ENCODE results near the gene PHACTR1.

The PHACTR1 gene

DNA sequence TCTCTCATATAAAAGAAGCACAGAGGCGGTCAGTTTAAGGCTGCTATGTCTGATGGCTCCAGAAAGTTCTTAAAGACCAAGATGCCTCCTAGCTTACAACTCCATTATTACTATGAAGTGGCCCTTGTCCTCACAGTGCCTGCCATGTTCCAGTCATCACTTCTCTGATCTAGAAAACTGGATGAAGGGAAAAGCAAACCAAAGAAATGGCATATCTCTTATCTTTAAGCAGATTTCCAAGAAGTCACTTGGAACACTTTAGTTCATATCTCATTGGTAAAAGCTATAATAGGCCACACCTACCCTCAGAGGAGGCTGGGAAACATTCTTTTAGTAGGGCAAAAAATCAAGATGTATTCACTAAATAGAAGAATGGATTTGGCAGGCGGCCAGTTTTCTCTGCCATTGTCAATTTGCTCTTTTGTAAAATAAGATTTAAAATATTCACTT is 322.2 kb downstream of the PHACTR1 start:
- no peak overlapping the region for H3K4me3 ChIP-seq (ENCODE audit: low read length in 2 of 2)
- H3K27ac ChIP-seq (ENCODE audit: low read depth in 2 of 2, low read length in 2 of 2) = no peak overlapping the region
- no peaks in the 10 kb centered on the region for H3K36me3 ChIP-seq (ENCODE audit: control insufficient read depth in 2 of 2, insufficient read depth in 2 of 2, low read length in 2 of 2)
- no peaks in the 10 kb centered on the region for H3K4me1 ChIP-seq (ENCODE audit: control insufficient read depth in 2 of 2, insufficient read depth in 2 of 2, low read length in 2 of 2)
- H3K9me3 ChIP-seq (ENCODE audit: control insufficient read depth in 2 of 2, low read length in 2 of 2) = no peaks in the 10 kb centered on the region
- H3K27me3 ChIP-seq (ENCODE audit: control insufficient read depth in 2 of 2, insufficient read depth in 2 of 2, low read length in 2 of 2) = no peaks in the 10 kb centered on the region
- H3K9ac ChIP-seq (ENCODE audit: low read depth in 1 of 2, low read length in 2 of 2) = no peak overlapping the region

DNA sequence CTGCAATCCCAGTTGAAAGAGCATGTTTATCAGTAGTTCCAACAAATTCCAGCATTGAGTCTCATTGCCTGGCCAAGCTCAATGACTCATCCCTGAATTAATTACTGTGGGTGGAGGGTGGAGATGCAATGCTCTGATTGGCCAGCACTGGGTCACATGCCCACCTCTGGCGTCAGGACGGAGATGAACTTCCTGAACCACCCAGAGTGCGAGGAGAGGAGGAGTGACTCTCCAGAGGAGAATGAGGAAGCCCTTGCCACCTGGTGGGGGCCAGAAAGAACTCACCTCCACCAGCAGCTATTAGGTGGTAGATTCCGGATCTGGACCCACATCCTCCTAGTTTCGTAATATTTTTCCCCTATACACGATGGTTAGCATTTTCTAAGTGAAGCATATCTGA is 327.8 kb downstream of the PHACTR1 start:
- Histone ChIP-seq H3K27ac (ENCODE audit: low read depth in 2 of 2, low read length in 2 of 2) (no peak overlapping the region), H3K9me3 (ENCODE audit: control insufficient read depth in 2 of 2, low read length in 2 of 2) (no peaks in the 10 kb centered on the region), H3K4me1 (ENCODE audit: control insufficient read depth in 2 of 2, insufficient read depth in 2 of 2, low read length in 2 of 2) (no peaks in the 10 kb centered on the region)

DNA sequence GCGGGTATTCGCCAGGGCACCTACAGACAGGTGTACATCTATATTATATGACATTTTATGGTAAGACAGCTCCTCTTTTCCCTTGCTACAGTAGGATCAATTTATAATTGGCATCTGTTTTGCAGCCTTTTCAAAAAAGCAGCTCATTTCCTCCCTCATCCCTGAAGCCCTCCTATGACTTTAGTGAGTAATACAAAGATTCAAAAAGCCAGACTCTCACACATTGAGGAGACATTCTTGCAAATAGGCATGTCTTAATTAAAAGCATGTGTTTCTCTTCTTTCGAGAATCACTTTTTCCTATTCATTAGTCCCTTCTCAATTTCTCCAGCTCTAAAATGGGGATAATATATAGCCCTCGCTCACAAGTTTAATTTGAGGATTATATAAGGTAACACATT is 328.3 kb downstream of the PHACTR1 start:
- Histone ChIP-seq H3K9me3 (ENCODE audit: control insufficient read depth in 2 of 2, low read length in 2 of 2) (no peaks in the 10 kb centered on the region), H3K4me1 (ENCODE audit: control insufficient read depth in 2 of 2, insufficient read depth in 2 of 2, low read length in 2 of 2) (no peaks in the 10 kb centered on the region), H3K36me3 (ENCODE audit: control insufficient read depth in 2 of 2, insufficient read depth in 2 of 2, low read length in 2 of 2) (no peaks in the 10 kb centered on the region), H3K9ac (ENCODE audit: low read depth in 1 of 2, low read length in 2 of 2) (no peak overlapping the region), H3K4me3 (ENCODE audit: low read length in 2 of 2) (no peak overlapping the region), H3K27me3 (ENCODE audit: control insufficient read depth in 2 of 2, insufficient read depth in 2 of 2, low read length in 2 of 2) (no peaks in the 10 kb centered on the region), H3K27ac (ENCODE audit: low read depth in 2 of 2, low read length in 2 of 2) (no peak overlapping the region)

More for the DNA sequence above, 327.8 kb downstream of the PHACTR1 start:
- Histone ChIP-seq H3K36me3 (ENCODE audit: control insufficient read depth in 2 of 2, insufficient read depth in 2 of 2, low read length in 2 of 2) (no peaks in the 10 kb centered on the region), H3K27me3 (ENCODE audit: control insufficient read depth in 2 of 2, insufficient read depth in 2 of 2, low read length in 2 of 2) (no peaks in the 10 kb centered on the region), H3K4me3 (ENCODE audit: low read length in 2 of 2) (no peak overlapping the region), H3K9ac (ENCODE audit: low read depth in 1 of 2, low read length in 2 of 2) (no peak overlapping the region)

DNA sequence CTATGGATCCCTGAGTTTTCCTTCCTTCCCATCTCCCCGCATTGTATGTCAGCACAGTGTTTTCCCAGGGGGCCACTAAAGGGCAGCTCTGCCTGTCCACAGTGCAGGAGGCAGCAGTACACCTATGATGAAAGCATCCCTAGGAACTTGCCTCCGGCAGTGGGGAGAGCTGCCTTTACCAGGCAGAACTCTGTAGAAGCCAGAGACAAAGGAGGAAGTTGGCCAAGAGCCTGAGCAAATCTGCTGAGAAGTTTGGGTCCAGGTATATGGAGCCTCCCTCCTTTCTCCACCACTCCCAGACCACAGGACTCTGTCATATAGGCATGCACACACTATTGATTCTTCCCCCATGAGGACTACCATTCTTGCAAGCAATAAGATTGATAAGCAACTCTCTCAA is 329.1 kb downstream of the PHACTR1 start:
- Histone ChIP-seq H3K27ac (ENCODE audit: low read depth in 2 of 2, low read length in 2 of 2) (no peak overlapping the region), H3K27me3 (ENCODE audit: control insufficient read depth in 2 of 2, insufficient read depth in 2 of 2, low read length in 2 of 2) (no peaks in the 10 kb centered on the region), H3K9me3 (ENCODE audit: control insufficient read depth in 2 of 2, low read length in 2 of 2) (no peaks in the 10 kb centered on the region), H3K4me3 (ENCODE audit: low read length in 2 of 2) (no peak overlapping the region), H3K9ac (ENCODE audit: low read depth in 1 of 2, low read length in 2 of 2) (no peak overlapping the region), H3K4me1 (ENCODE audit: control insufficient read depth in 2 of 2, insufficient read depth in 2 of 2, low read length in 2 of 2) (no peaks in the 10 kb centered on the region), H3K36me3 (ENCODE audit: control insufficient read depth in 2 of 2, insufficient read depth in 2 of 2, low read length in 2 of 2) (no peaks in the 10 kb centered on the region)

DNA sequence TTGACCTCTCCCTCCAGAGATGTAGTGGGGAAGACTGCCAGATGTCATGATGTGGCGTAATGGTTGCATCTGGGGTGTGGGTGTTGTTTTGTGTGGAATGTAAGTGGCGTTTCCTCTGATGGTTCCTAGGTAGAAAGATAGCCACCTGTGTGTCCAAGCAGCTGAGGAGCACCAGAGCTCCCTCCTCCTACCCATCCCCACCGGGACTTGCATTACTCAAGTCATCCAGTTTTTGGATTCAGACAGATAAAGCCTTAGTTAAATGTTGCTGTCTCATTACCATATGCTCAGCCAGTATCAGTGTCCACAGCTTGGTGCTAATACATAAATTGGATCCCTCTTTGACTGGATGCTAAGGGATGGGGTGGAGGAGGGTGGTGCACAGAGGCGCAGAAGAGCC is 329.5 kb downstream of the PHACTR1 start:
- Histone ChIP-seq H3K4me3 (ENCODE audit: low read length in 2 of 2) (no peak overlapping the region), H3K36me3 (ENCODE audit: control insufficient read depth in 2 of 2, insufficient read depth in 2 of 2, low read length in 2 of 2) (no peaks in the 10 kb centered on the region), H3K9me3 (ENCODE audit: control insufficient read depth in 2 of 2, low read length in 2 of 2) (no peaks in the 10 kb centered on the region), H3K4me1 (ENCODE audit: control insufficient read depth in 2 of 2, insufficient read depth in 2 of 2, low read length in 2 of 2) (no peaks in the 10 kb centered on the region), H3K9ac (ENCODE audit: low read depth in 1 of 2, low read length in 2 of 2) (no peak overlapping the region), H3K27me3 (ENCODE audit: control insufficient read depth in 2 of 2, insufficient read depth in 2 of 2, low read length in 2 of 2) (no peaks in the 10 kb centered on the region), H3K27ac (ENCODE audit: low read depth in 2 of 2, low read length in 2 of 2) (no peak overlapping the region)

DNA sequence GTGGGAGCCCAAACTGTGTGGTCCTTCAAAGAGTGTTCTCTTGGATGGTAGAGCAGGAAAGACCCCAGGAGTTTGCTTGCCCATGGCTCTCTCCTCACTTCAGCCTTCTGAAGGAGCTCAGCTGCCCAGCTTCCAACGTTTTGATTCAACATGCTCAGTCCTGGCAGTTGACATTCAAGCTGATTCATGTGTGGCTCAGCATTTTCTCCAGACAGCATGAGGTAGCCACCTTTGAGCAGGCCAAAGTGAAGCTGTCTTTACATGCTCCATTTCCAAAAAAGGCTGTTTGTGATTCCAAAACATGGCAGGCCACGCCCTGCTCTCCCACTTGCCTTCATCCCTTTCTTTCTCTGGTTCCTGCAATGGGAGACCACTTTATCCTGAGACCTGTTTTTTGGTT is 331.5 kb downstream of the PHACTR1 start:
- Histone ChIP-seq H3K9me3 (ENCODE audit: control insufficient read depth in 2 of 2, low read length in 2 of 2) (no peaks in the 10 kb centered on the region), H3K9ac (ENCODE audit: low read depth in 1 of 2, low read length in 2 of 2) (no peak overlapping the region), H3K27ac (ENCODE audit: low read depth in 2 of 2, low read length in 2 of 2) (no peak overlapping the region), H3K4me3 (ENCODE audit: low read length in 2 of 2) (no peak overlapping the region), H3K4me1 (ENCODE audit: control insufficient read depth in 2 of 2, insufficient read depth in 2 of 2, low read length in 2 of 2) (no peaks in the 10 kb centered on the region), H3K27me3 (ENCODE audit: control insufficient read depth in 2 of 2, insufficient read depth in 2 of 2, low read length in 2 of 2) (no peaks in the 10 kb centered on the region), H3K36me3 (ENCODE audit: control insufficient read depth in 2 of 2, insufficient read depth in 2 of 2, low read length in 2 of 2) (no peaks in the 10 kb centered on the region)

DNA sequence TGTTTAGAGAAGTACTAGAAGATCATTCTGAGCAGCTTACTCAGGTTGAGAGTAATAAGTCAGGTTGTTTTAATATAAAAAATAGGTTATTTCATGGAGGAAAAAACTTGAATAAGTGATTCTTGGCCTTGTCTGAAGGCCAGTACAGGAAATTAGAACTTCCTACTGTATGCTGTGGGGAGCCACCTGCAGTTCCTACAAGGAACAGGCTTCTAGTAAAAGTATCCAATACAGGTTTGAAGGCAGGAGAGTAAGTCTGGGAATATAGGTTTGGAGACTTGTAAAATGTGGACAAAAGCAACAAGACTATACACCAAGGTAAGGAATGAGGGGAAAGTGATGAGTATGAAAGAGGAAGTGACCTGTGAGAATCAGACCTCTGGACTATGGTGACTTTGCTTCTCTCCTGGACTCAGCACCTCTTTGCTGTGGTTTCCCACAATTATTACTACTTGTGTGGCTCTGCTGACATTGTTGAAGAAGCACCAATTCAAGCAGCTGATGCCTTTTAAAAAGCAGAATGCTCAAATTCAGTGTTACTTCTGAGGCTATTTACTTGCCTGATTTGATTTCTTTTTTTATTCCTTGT is 333.2 kb downstream of the PHACTR1 start:
- no peaks in the 10 kb centered on the region for H3K4me1 ChIP-seq (ENCODE audit: control insufficient read depth in 2 of 2, insufficient read depth in 2 of 2, low read length in 2 of 2)
- H3K9ac ChIP-seq (ENCODE audit: low read depth in 1 of 2, low read length in 2 of 2) = no peak overlapping the region
- no peaks in the 10 kb centered on the region for H3K9me3 ChIP-seq (ENCODE audit: control insufficient read depth in 2 of 2, low read length in 2 of 2)
- H3K27ac ChIP-seq (ENCODE audit: low read depth in 2 of 2, low read length in 2 of 2) = no peak overlapping the region
- H3K27me3 ChIP-seq (ENCODE audit: control insufficient read depth in 2 of 2, insufficient read depth in 2 of 2, low read length in 2 of 2) = no peaks in the 10 kb centered on the region
- H3K36me3 ChIP-seq (ENCODE audit: control insufficient read depth in 2 of 2, insufficient read depth in 2 of 2, low read length in 2 of 2) = no peaks in the 10 kb centered on the region
- H3K4me3 ChIP-seq (ENCODE audit: low read length in 2 of 2) = no peak overlapping the region

DNA sequence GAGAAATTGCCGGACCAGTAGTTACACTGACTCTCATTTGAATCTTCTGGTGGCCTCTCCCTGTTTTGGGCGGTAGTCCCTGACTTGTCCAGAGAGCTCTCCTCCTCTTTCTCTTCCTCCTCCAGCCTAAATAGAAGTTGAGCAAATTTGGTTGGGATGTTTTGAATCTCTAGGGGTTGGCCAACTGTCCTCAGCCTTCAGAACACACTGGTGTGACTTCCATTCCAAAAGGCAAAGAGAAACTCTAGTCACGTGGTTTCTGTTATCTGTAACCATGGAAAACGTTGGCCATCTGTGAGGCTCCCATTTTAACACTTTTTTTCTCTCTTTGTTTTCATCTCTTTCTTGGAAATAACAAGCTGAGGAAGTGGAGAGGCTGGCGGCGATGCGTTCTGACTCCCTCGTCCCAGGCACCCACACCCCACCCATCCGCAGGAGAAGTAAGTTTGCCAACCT is 336.5 kb downstream of the PHACTR1 start:
- H3K27me3 ChIP-seq (ENCODE audit: control insufficient read depth in 2 of 2, insufficient read depth in 2 of 2, low read length in 2 of 2) = no peaks in the 10 kb centered on the region
- no peaks in the 10 kb centered on the region for H3K4me1 ChIP-seq (ENCODE audit: control insufficient read depth in 2 of 2, insufficient read depth in 2 of 2, low read length in 2 of 2)
- H3K36me3 ChIP-seq (ENCODE audit: control insufficient read depth in 2 of 2, insufficient read depth in 2 of 2, low read length in 2 of 2) = no peaks in the 10 kb centered on the region
- H3K9me3 ChIP-seq (ENCODE audit: control insufficient read depth in 2 of 2, low read length in 2 of 2) = no peaks in the 10 kb centered on the region
- no peak overlapping the region for H3K27ac ChIP-seq (ENCODE audit: low read depth in 2 of 2, low read length in 2 of 2)
- no peak overlapping the region for H3K4me3 ChIP-seq (ENCODE audit: low read length in 2 of 2)
- H3K9ac ChIP-seq (ENCODE audit: low read depth in 1 of 2, low read length in 2 of 2) = no peak overlapping the region

DNA sequence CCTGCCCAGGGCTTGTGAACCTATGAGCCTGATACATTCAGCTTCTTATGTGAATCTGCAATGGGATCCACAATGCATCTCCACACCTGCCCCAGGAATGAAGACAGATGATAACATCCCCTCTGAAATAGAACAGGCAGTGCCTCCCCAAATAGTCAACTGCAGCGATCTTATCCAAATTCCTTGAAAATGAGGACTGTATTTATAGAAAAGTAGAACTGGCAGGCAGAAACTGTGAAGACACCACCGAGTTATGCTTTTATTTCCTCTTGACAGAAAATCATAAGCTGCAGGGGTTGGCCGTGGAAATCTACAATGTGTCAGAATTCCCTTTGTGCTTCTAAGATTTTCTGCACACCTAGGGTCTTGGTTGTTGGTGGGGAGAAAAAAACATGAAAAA is 341.5 kb downstream of the PHACTR1 start:
- H3K27me3 ChIP-seq (ENCODE audit: control insufficient read depth in 2 of 2, insufficient read depth in 2 of 2, low read length in 2 of 2) = no peaks in the 10 kb centered on the region
- no peaks in the 10 kb centered on the region for H3K9me3 ChIP-seq (ENCODE audit: control insufficient read depth in 2 of 2, low read length in 2 of 2)
- H3K4me3 ChIP-seq (ENCODE audit: low read length in 2 of 2) = no peak overlapping the region

DNA sequence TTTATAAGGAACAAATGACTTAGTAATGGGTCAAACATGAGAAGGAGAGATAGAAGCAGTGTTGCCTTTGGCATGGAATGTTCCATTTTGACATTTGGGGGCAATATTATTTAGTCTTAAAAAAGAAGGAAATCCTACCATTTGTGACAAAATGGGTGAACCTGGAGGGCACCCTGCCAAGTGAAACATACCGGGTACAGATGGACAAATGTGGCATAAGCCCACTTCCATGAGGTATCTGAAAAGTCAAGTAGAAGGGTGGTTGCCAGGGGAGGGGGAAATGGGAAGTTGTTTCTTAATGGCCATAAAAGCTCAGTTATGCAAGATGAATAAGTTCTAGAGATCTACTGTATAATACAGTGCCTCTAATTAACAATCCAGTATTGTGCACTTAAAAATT is 342.5 kb downstream of the PHACTR1 start:
- Histone ChIP-seq H3K36me3 (ENCODE audit: control insufficient read depth in 2 of 2, insufficient read depth in 2 of 2, low read length in 2 of 2) (no peaks in the 10 kb centered on the region), H3K4me1 (ENCODE audit: control insufficient read depth in 2 of 2, insufficient read depth in 2 of 2, low read length in 2 of 2) (no peaks in the 10 kb centered on the region), H3K4me3 (ENCODE audit: low read length in 2 of 2) (no peak overlapping the region), H3K27me3 (ENCODE audit: control insufficient read depth in 2 of 2, insufficient read depth in 2 of 2, low read length in 2 of 2) (no peaks in the 10 kb centered on the region), H3K27ac (ENCODE audit: low read depth in 2 of 2, low read length in 2 of 2) (no peak overlapping the region), H3K9me3 (ENCODE audit: control insufficient read depth in 2 of 2, low read length in 2 of 2) (no peaks in the 10 kb centered on the region), H3K9ac (ENCODE audit: low read depth in 1 of 2, low read length in 2 of 2) (no peak overlapping the region)

More for the DNA sequence above, 341.5 kb downstream of the PHACTR1 start:
- Histone ChIP-seq H3K27ac (ENCODE audit: low read depth in 2 of 2, low read length in 2 of 2) (no peak overlapping the region), H3K9ac (ENCODE audit: low read depth in 1 of 2, low read length in 2 of 2) (no peak overlapping the region), H3K4me1 (ENCODE audit: control insufficient read depth in 2 of 2, insufficient read depth in 2 of 2, low read length in 2 of 2) (no peaks in the 10 kb centered on the region), H3K36me3 (ENCODE audit: control insufficient read depth in 2 of 2, insufficient read depth in 2 of 2, low read length in 2 of 2) (no peaks in the 10 kb centered on the region)
